ENCODE data around the gene PDZD4. TPM values are rescaled to one million over a fixed set of nuclear protein-coding genes. Genes with fewer than 3 reads are reported as not detected.

The PDZD4 gene
- total and polyA plus RNA-seq, 2 experiments from 2014 or later, result 30.5 to 230 TPM

GRCh38 chrX:153766098-153766817 is 64.1 kb downstream of the PDZD4 start:
- Histone ChIP-seq H3K9me2 (ENCODE audit: insufficient read depth) (no peaks in the 10 kb centered on the region), H3K27me3 (ENCODE audit: insufficient read depth) (no peaks in the 10 kb centered on the region), H3F3A (replicated peaks; ENCODE audit: low read depth) (no peaks in the 10 kb centered on the region), H3K36me3 (ENCODE audit: insufficient read depth) (no peaks in the 10 kb centered on the region), H3K4me2 (no peak overlapping the region), H3K79me2 (replicated peaks; ENCODE audit: insufficient read depth) (no peaks in the 10 kb centered on the region), H2AFZ (no peak overlapping the region), H3K4me3 (no peak overlapping the region), H3K4me1 (ENCODE audit: insufficient read depth) (no peaks in the 10 kb centered on the region), H3K27ac (ENCODE audit: low read depth) (no peak overlapping the region), H4K20me1 (replicated peaks; ENCODE audit: insufficient read depth) (no peaks in the 10 kb centered on the region)
- H3K27ac Mint-ChIP-seq, result no peak overlapping the region
- TF ChIP-seq STAT1 (IDR thresholded peaks at IDR 0.05; ENCODE audit: unreplicated experiment) (no peak), NANOG (IDR thresholded peaks at IDR 0.05; ENCODE audit: borderline replicate concordance) (no peak), EZH2 (IDR thresholded peaks at IDR 0.05; ENCODE audit: low read depth, unreplicated experiment) (no peak), JUNB (IDR thresholded peaks at IDR 0.05; ENCODE audit: unreplicated experiment) (no peak), CREB1 (CRISPR knock-in tag; IDR thresholded peaks at IDR 0.05; ENCODE audit: low read depth) (no peak), ZNF331 (CRISPR knock-in tag; IDR thresholded peaks at IDR 0.05; ENCODE audit: low read depth) (no peak), ZNF114 (CRISPR knock-in tag; IDR thresholded peaks at IDR 0.05) (no peak), ETS1 (IDR thresholded peaks at IDR 0.05) (no peak), EZH2phosphoT487 (IDR thresholded peaks at IDR 0.05; ENCODE audit: unreplicated experiment) (no peak), POLR2AphosphoS5 (IDR thresholded peaks at IDR 0.05; ENCODE audit: low read depth) (no peak)
- TF ChIP-seq, protein P1, sequence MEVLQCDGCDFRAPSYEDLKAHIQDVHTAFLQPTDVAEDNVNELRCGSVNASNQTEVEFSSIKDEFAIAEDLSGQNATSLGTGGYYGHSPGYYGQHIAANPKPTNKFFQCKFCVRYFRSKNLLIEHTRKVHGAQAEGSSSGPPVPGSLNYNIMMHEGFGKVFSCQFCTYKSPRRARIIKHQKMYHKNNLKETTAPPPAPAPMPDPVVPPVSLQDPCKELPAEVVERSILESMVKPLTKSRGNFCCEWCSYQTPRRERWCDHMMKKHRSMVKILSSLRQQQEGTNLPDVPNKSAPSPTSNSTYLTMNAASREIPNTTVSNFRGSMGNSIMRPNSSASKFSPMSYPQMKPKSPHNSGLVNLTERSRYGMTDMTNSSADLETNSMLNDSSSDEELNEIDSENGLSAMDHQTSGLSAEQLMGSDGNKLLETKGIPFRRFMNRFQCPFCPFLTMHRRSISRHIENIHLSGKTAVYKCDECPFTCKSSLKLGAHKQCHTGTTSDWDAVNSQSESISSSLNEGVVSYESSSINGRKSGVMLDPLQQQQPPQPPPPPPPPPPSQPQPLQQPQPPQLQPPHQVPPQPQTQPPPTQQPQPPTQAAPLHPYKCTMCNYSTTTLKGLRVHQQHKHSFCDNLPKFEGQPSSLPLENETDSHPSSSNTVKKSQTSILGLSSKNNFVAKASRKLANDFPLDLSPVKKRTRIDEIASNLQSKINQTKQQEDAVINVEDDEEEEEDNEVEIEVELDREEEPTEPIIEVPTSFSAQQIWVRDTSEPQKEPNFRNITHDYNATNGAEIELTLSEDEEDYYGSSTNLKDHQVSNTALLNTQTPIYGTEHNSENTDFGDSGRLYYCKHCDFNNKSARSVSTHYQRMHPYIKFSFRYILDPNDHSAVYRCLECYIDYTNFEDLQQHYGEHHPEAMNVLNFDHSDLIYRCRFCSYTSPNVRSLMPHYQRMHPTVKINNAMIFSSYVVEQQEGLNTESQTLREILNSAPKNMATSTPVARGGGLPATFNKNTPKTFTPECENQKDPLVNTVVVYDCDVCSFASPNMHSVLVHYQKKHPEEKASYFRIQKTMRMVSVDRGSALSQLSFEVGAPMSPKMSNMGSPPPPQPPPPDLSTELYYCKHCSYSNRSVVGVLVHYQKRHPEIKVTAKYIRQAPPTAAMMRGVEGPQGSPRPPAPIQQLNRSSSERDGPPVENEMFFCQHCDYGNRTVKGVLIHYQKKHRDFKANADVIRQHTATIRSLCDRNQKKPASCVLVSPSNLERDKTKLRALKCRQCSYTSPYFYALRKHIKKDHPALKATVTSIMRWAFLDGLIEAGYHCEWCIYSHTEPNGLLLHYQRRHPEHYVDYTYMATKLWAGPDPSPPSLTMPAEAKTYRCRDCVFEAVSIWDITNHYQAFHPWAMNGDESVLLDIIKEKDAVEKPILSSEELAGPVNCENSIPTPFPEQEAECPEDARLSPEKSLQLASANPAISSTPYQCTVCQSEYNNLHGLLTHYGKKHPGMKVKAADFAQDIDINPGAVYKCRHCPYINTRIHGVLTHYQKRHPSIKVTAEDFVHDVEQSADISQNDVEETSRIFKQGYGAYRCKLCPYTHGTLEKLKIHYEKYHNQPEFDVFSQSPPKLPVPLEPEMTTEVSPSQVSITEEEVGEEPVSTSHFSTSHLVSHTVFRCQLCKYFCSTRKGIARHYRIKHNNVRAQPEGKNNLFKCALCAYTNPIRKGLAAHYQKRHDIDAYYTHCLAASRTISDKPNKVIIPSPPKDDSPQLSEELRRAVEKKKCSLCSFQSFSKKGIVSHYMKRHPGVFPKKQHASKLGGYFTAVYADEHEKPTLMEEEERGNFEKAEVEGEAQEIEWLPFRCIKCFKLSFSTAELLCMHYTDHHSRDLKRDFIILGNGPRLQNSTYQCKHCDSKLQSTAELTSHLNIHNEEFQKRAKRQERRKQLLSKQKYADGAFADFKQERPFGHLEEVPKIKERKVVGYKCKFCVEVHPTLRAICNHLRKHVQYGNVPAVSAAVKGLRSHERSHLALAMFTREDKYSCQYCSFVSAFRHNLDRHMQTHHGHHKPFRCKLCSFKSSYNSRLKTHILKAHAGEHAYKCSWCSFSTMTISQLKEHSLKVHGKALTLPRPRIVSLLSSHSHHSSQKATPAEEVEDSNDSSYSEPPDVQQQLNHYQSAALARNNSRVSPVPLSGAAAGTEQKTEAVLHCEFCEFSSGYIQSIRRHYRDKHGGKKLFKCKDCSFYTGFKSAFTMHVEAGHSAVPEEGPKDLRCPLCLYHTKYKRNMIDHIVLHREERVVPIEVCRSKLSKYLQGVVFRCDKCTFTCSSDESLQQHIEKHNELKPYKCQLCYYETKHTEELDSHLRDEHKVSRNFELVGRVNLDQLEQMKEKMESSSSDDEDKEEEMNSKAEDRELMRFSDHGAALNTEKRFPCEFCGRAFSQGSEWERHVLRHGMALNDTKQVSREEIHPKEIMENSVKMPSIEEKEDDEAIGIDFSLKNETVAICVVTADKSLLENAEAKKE (CRISPR knock-in tag; IDR thresholded peaks at IDR 0.05), result no peak
- TF ChIP-seq, protein P2, sequence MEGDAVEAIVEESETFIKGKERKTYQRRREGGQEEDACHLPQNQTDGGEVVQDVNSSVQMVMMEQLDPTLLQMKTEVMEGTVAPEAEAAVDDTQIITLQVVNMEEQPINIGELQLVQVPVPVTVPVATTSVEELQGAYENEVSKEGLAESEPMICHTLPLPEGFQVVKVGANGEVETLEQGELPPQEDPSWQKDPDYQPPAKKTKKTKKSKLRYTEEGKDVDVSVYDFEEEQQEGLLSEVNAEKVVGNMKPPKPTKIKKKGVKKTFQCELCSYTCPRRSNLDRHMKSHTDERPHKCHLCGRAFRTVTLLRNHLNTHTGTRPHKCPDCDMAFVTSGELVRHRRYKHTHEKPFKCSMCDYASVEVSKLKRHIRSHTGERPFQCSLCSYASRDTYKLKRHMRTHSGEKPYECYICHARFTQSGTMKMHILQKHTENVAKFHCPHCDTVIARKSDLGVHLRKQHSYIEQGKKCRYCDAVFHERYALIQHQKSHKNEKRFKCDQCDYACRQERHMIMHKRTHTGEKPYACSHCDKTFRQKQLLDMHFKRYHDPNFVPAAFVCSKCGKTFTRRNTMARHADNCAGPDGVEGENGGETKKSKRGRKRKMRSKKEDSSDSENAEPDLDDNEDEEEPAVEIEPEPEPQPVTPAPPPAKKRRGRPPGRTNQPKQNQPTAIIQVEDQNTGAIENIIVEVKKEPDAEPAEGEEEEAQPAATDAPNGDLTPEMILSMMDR (conservative IDR thresholded peaks at IDR 0.05; ENCODE audit: low read depth in 2 of 2), result no peak; a peak in 1 of 4 replicates
- TF ChIP-seq, protein P3, sequence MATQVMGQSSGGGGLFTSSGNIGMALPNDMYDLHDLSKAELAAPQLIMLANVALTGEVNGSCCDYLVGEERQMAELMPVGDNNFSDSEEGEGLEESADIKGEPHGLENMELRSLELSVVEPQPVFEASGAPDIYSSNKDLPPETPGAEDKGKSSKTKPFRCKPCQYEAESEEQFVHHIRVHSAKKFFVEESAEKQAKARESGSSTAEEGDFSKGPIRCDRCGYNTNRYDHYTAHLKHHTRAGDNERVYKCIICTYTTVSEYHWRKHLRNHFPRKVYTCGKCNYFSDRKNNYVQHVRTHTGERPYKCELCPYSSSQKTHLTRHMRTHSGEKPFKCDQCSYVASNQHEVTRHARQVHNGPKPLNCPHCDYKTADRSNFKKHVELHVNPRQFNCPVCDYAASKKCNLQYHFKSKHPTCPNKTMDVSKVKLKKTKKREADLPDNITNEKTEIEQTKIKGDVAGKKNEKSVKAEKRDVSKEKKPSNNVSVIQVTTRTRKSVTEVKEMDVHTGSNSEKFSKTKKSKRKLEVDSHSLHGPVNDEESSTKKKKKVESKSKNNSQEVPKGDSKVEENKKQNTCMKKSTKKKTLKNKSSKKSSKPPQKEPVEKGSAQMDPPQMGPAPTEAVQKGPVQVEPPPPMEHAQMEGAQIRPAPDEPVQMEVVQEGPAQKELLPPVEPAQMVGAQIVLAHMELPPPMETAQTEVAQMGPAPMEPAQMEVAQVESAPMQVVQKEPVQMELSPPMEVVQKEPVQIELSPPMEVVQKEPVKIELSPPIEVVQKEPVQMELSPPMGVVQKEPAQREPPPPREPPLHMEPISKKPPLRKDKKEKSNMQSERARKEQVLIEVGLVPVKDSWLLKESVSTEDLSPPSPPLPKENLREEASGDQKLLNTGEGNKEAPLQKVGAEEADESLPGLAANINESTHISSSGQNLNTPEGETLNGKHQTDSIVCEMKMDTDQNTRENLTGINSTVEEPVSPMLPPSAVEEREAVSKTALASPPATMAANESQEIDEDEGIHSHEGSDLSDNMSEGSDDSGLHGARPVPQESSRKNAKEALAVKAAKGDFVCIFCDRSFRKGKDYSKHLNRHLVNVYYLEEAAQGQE (IDR thresholded peaks at IDR 0.05; ENCODE audit: unreplicated experiment), result no peak
- DNase-seq (ENCODE audit: low spot score), result no peak
- no peak overlapping the region; the same call in 2 of the 3 replicates for H3K4me3 Mint-ChIP-seq
- no peaks in the 10 kb centered on the region for H3K36me3 Mint-ChIP-seq (ENCODE audit: low read depth)
- peak; percentile 9; the same call in 2 of the 3 replicates for ATAC-seq
- peaks cover 6% of the 10 kb centered on the region for H3K27me3 Mint-ChIP-seq (ENCODE audit: insufficient read depth, low read depth, poor library complexity)
- H3K4me1 Mint-ChIP-seq, result peaks cover 5% of the 10 kb centered on the region; the same call in 2 of the 3 replicates
- no peaks in the 10 kb centered on the region for H3K9me3 Mint-ChIP-seq

All from GM23338 (cell line).